Keratinocyte (primary cell): ENCODE measurements around the gene TRA2B. TPM values are rescaled to one million over a fixed set of nuclear protein-coding genes. Genes with fewer than 3 reads are reported as not detected.

Experiments
- DNase-seq: peaks from one replicate; pipeline ENCODE4 v3.0.0-alpha.2; 2011; ENCODE audit warnings: low read depth, missing footprints, low spot score
- FAIRE-seq: peaks from 2 replicates; lab custom pipeline; 2011; peaks lifted over from hg19 to GRCh38; lab: Jason Lieb, UNC
- H2AFZ ChIP-seq: 2 replicates; pipeline ENCODE4 v1.6.0; 2012; ENCODE audit warnings: low read length, control low read depth, inconsistent platforms; ENCODE audit not compliant: control insufficient read depth
- H3K27ac ChIP-seq: 2 replicates; pipeline ENCODE4 v1.5.1; 2011; ENCODE audit warnings: low read length; ENCODE audit not compliant: control insufficient read depth, insufficient read depth
- H3K27me3 ChIP-seq: 3 replicates; pipeline ENCODE4 v1.6.0; 2011; ENCODE audit warnings: low read length; ENCODE audit not compliant: control insufficient read depth, insufficient read depth; ENCODE audit errors: extremely low read depth
- H3K36me3 ChIP-seq, 2 experiments: 2 replicates in 1 of 2; 3 replicates in 1 of 2; pipeline ENCODE4 v1.5.1; 2011; ENCODE audit warnings: low read length in 2 of 2, mild to moderate bottlenecking in 1 of 2; ENCODE audit not compliant: control insufficient read depth in 2 of 2, insufficient read depth in 2 of 2; ENCODE audit errors: extremely low read depth in 1 of 2
- H3K4me1 ChIP-seq: 3 replicates; pipeline ENCODE4 v1.5.1; 2011; ENCODE audit warnings: low read length; ENCODE audit not compliant: control insufficient read depth, insufficient read depth; ENCODE audit errors: extremely low read depth
- H3K4me2 ChIP-seq: 3 replicates; pipeline ENCODE4 v1.6.0; 2011; ENCODE audit warnings: low read depth, low read length; ENCODE audit not compliant: control insufficient read depth, insufficient read depth; ENCODE audit errors: extremely low read depth
- H3K4me3 ChIP-seq, 3 experiments: fragments of 200-600 bp in 1 of 3; sonication (generic) in 1 of 3; 2 replicates in 2 of 3; 3 replicates in 1 of 3; pipeline ENCODE4 v1.5.1; 2011 to 2016; ENCODE audit warnings: low read length in 3 of 3, mild to moderate bottlenecking in 3 of 3, control low read depth in 2 of 3, inconsistent platforms in 1 of 3, low read depth in 1 of 3, mixed read lengths in 1 of 3, mixed run types in 1 of 3, moderate library complexity in 1 of 3; ENCODE audit not compliant: control insufficient read depth in 2 of 3, insufficient read depth in 2 of 3; ENCODE audit errors: extremely low read depth in 1 of 3
- H3K79me2 ChIP-seq: 2 replicates; pipeline ENCODE4 v1.6.0; 2012; ENCODE audit warnings: low read length; ENCODE audit not compliant: control insufficient read depth, insufficient read depth
- H3K9ac ChIP-seq: 3 replicates; pipeline ENCODE4 v1.6.0; 2011; ENCODE audit warnings: low read length; ENCODE audit not compliant: control insufficient read depth, insufficient read depth; ENCODE audit errors: extremely low read depth
- H3K9me1 ChIP-seq: 3 replicates; pipeline ENCODE4 v1.6.0; 2011; ENCODE audit warnings: low read length; ENCODE audit not compliant: control insufficient read depth, insufficient read depth; ENCODE audit errors: extremely low read depth
- H3K9me3 ChIP-seq: 2 replicates; pipeline ENCODE4 v1.5.1; 2012; ENCODE audit warnings: low read depth, low read length; ENCODE audit not compliant: control insufficient read depth
- H4K20me1 ChIP-seq: 3 replicates; pipeline ENCODE4 v1.6.0; 2011; ENCODE audit warnings: low read length; ENCODE audit not compliant: control insufficient read depth, insufficient read depth; ENCODE audit errors: extremely low read depth
- CTCF ChIP-seq, 3 experiments: IDR thresholded peaks in 1 of 3; conservative IDR thresholded peaks in 1 of 3; optimal IDR thresholded peaks in 1 of 3; 2 replicates in 2 of 3; 3 replicates in 1 of 3; pipeline versions ENCODE3 to v1.5.1; 2011; ENCODE audit warnings: low read length in 3 of 3, mild to moderate bottlenecking in 3 of 3, moderate library complexity in 2 of 3, control low read depth in 1 of 3, inconsistent platforms in 1 of 3; ENCODE audit not compliant: insufficient read depth in 2 of 3; ENCODE audit errors: extremely low read depth in 1 of 3
- EZH2 ChIP-seq: IDR thresholded peaks from one replicate; pipeline ENCODE4 v1.6.1; 2012; ENCODE audit warnings: inconsistent platforms, mild to moderate bottlenecking, low read length, moderate library complexity
- dilution Hi-C: fragments of 300-500 bp; cut with MboI; formaldehyde crosslinking; loops from one replicate; pipeline ENCODE4 v1.7.0; 2020; ENCODE audit warnings: low sequenced_read_pairs; ENCODE audit not compliant: extremely low pct_ligation_motif_present
- polyA plus RNA-seq, 5 experiments: library from polyadenylated mRNA; depleted of rRNA in 3 of 5; stranded (reverse) in 3 of 5; stranded (forward) in 1 of 5; unstranded in 1 of 5; fragments of >200 nt; gene quantifications; 1 replicate in 1 of 5; 2 replicates in 3 of 5; 3 replicates in 1 of 5; pipeline versions ENCODE4 v1.2.1 to v1.2.3, GENCODE V29; 2011 to 2012; ENCODE audit warnings: missing spikeins in 2 of 5, low read depth in 1 of 5, low replicate concordance in 1 of 5

The TRA2B gene
- polyA plus RNA-seq, 1 donor (not counting 4 experiments of a cell fraction or from before 2014, with no cell fraction given), result 195 TPM

GRCh38 chr3:185976100-185976499 lies 38.3 kb upstream of the TRA2B start:
- dilution Hi-C loops, result no loop called here
- H3K9me1 ChIP-seq, result no peaks in the 10 kb centered on the region
- no peaks in the 10 kb centered on the region for H3K4me1 ChIP-seq
- H3K4me2 ChIP-seq, result no peak overlapping the region
- H3K9ac ChIP-seq, result no peak overlapping the region
- H4K20me1 ChIP-seq, result no peaks in the 10 kb centered on the region
- no peak overlapping the region for H2AFZ ChIP-seq
- H3K9me3 ChIP-seq, result no peaks in the 10 kb centered on the region
- FAIRE-seq, result no peak
- H3K79me2 ChIP-seq, result no peaks in the 10 kb centered on the region
- no peak overlapping the region for H3K4me3 ChIP-seq
- no peak overlapping the region for H3K27ac ChIP-seq
- no peak for DNase-seq
- no peak for TF ChIP-seq CTCF (optimal IDR thresholded peaks at IDR 0.05 in 1 of 3, IDR thresholded peaks at IDR 0.05 in 1 of 3, conservative IDR thresholded peaks at IDR 0.05 in 1 of 3; ENCODE audit: extremely low read depth in 1 of 3, insufficient read depth in 2 of 3, low read length in 3 of 3)
- TF ChIP-seq EZH2, result no peak
- no peaks in the 10 kb centered on the region for H3K27me3 ChIP-seq
- peaks cover 15 to 22% of the 10 kb centered on the region in 2 experiments for H3K36me3 ChIP-seq

- no peak overlapping the region for H3K9ac ChIP-seq
- H3K4me3 ChIP-seq, result no peak overlapping the region
- H4K20me1 ChIP-seq, result no peaks in the 10 kb centered on the region
- H3K27ac ChIP-seq, result no peak overlapping the region
- TF ChIP-seq EZH2, result no peak
- TF ChIP-seq CTCF (optimal IDR thresholded peaks at IDR 0.05 in 1 of 3, IDR thresholded peaks at IDR 0.05 in 1 of 3, conservative IDR thresholded peaks at IDR 0.05 in 1 of 3; ENCODE audit: extremely low read depth in 1 of 3, insufficient read depth in 2 of 3, low read length in 3 of 3), result no peak
- H3K9me1 ChIP-seq, result no peaks in the 10 kb centered on the region
- H3K27me3 ChIP-seq, result no peaks in the 10 kb centered on the region
- no peak overlapping the region for H3K4me2 ChIP-seq
- dilution Hi-C loops, result no loop called here
- H2AFZ ChIP-seq, result no peak overlapping the region
- H3K36me3 ChIP-seq, result peaks cover 13 to 25% of the 10 kb centered on the region in 2 experiments
- DNase-seq (no peak), FAIRE-seq (no peak)
- no peaks in the 10 kb centered on the region for H3K79me2 ChIP-seq
- H3K4me1 ChIP-seq, result no peaks in the 10 kb centered on the region
- H3K9me3 ChIP-seq, result no peaks in the 10 kb centered on the region
Measured at GRCh38 chr3:185971579-185971978, 33.8 kb upstream of the TRA2B start.
